ENCODE results near the gene RSBN1.
"Not testable (repeated sequence)": the region's sequence is repeated elsewhere in the genome, so short reads cannot be mapped to it uniquely, and the experiment has no call there.

DNA sequence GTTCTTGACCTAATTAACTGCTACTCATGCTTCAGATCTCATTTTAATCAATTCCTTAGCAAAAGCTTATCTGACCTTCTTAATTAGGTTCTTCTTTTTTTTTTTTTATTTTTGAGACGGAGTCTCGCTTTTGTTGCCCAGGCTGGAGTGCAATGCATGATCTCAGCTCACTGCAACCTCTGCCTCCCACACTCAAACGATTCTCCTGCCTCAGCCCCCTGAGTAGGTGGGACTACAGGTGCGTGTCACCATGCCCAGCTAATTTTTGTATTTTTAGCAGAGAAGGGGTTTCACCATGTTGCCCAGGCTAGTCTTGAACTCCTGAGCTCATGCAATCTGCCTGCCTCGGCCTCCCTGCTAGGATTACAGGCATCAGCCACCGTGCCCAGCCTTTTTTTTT lies 58.9 kb downstream of the RSBN1 start:
- TF ChIP-seq POLR2A (IDR thresholded peaks at IDR 0.05): not testable (repeated sequence)
- TF ChIP-seq, protein P1, sequence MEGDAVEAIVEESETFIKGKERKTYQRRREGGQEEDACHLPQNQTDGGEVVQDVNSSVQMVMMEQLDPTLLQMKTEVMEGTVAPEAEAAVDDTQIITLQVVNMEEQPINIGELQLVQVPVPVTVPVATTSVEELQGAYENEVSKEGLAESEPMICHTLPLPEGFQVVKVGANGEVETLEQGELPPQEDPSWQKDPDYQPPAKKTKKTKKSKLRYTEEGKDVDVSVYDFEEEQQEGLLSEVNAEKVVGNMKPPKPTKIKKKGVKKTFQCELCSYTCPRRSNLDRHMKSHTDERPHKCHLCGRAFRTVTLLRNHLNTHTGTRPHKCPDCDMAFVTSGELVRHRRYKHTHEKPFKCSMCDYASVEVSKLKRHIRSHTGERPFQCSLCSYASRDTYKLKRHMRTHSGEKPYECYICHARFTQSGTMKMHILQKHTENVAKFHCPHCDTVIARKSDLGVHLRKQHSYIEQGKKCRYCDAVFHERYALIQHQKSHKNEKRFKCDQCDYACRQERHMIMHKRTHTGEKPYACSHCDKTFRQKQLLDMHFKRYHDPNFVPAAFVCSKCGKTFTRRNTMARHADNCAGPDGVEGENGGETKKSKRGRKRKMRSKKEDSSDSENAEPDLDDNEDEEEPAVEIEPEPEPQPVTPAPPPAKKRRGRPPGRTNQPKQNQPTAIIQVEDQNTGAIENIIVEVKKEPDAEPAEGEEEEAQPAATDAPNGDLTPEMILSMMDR (IDR thresholded peaks at IDR 0.05): not testable (repeated sequence)

All from lower leg skin (tissue), 3 donors.